NCI-H2081 treated with DMSO at 0.1 percent for 48 hours (cell line): Measurements from ENCODE around the gene EPHA4.

Experiments
- DNase-seq: peaks from one replicate; lab custom pipeline; 2025; lab: John Stamatoyannopoulos, UW

Gene EPHA4

GRCh38 chr2:221504905-221505304 lies 67.2 kb downstream of the EPHA4 start:
- no peak for DNase-seq

GRCh38 chr2:221503965-221504364 lies 68.1 kb downstream of the EPHA4 start:
- DNase-seq, result no peak

GRCh38 chr2:221502270-221503010 lies 69.7 kb downstream of the EPHA4 start:
- no peak for DNase-seq

GRCh38 chr2:221501883-221502269 lies 70.2 kb downstream of the EPHA4 start:
- no peak for DNase-seq

- no peak for DNase-seq
These were observed 70.8 kb downstream of the EPHA4 start for GRCh38 chr2:221501210-221501882.

- DNase-seq, result no peak
These were observed 71.4 kb downstream of the EPHA4 start for GRCh38 chr2:221500501-221501209.

- no peak for DNase-seq
These were observed 76.4 kb downstream of the EPHA4 start for GRCh38 chr2:221495731-221496130.

- no peak for DNase-seq
These were observed 77.5 kb downstream of the EPHA4 start for GRCh38 chr2:221494556-221494955.

- DNase-seq, result no peak
These were observed 78.7 kb downstream of the EPHA4 start for GRCh38 chr2:221493391-221493790.

- no peak for DNase-seq
These were observed 79.5 kb downstream of the EPHA4 start for GRCh38 chr2:221492636-221493035.

- DNase-seq, result no peak
These were observed 81.5 kb downstream of the EPHA4 start for GRCh38 chr2:221490506-221491060.

- DNase-seq, result no peak
These were observed 83.8 kb downstream of the EPHA4 start for GRCh38 chr2:221488136-221488807.

- no peak for DNase-seq
These were observed 86.0 kb downstream of the EPHA4 start for GRCh38 chr2:221486106-221486505.

- DNase-seq, result no peak
These were observed 86.6 kb downstream of the EPHA4 start for GRCh38 chr2:221485503-221485870.

GRCh38 chr2:221484761-221485502 lies 87.2 kb downstream of the EPHA4 start:
- DNase-seq, result no peak

GRCh38 chr2:221482666-221483455 lies 89.2 kb downstream of the EPHA4 start:
- no peak for DNase-seq

GRCh38 chr2:221480821-221481220 lies 91.3 kb downstream of the EPHA4 start:
- DNase-seq, result no peak

- DNase-seq, result no peak
These were observed 91.9 kb downstream of the EPHA4 start for GRCh38 chr2:221480163-221480562.

GRCh38 chr2:221478485-221478863 lies 93.6 kb downstream of the EPHA4 start:
- no peak for DNase-seq

- no peak for DNase-seq
These were observed 94.2 kb downstream of the EPHA4 start for GRCh38 chr2:221477714-221478484.
